GM12875 (cell line): Measurements from ENCODE around the gene TPST2.

Source experiments
- H3K4me3 ChIP-seq: one replicate; pipeline ENCODE4 v1.5.1; 2011; ENCODE audit warnings: low read depth, low read length, control low read depth
- CTCF ChIP-seq: IDR thresholded peaks from 2 replicates; pipeline ENCODE4 v1.5.1; 2011; ENCODE audit warnings: low read depth, mild to moderate bottlenecking, control low read depth, inconsistent platforms, low read length, moderate library complexity, borderline replicate concordance; ENCODE audit not compliant: insufficient read depth

TPST2 gene

GRCh38 chr22:26482161-26482560 lies 107.8 kb downstream of the TPST2 start:
- TF ChIP-seq CTCF: no peak
- H3K4me3 ChIP-seq: no peak overlapping the region

- no peak overlapping the region for H3K4me3 ChIP-seq
Measured at GRCh38 chr22:26481694-26482093, 108.2 kb downstream of the TPST2 start.

GRCh38 chr22:26481112-26481693 lies 108.7 kb downstream of the TPST2 start:
- no peak overlapping the region for H3K4me3 ChIP-seq
- no peak for TF ChIP-seq CTCF

More at GRCh38 chr22:26481694-26482093, 108.2 kb downstream of the TPST2 start:
- TF ChIP-seq CTCF: no peak

GRCh38 chr22:26480611-26480932 lies 109.4 kb downstream of the TPST2 start:
- H3K4me3 ChIP-seq: no peak overlapping the region
- TF ChIP-seq CTCF: no peak

- TF ChIP-seq CTCF: no peak
- H3K4me3 ChIP-seq: peak overlapping the region; percentile 11
Measured at GRCh38 chr22:26479792-26480610, 109.9 kb downstream of the TPST2 start.

GRCh38 chr22:26479043-26479791 lies 110.7 kb downstream of the TPST2 start:
- no peak for TF ChIP-seq CTCF
- H3K4me3 ChIP-seq: peak overlapping the region; percentile 27

GRCh38 chr22:26477341-26477731 lies 112.6 kb downstream of the TPST2 start:
- no peak for TF ChIP-seq CTCF

More at GRCh38 chr22:26477341-26477731, 112.6 kb downstream of the TPST2 start:
- H3K4me3 ChIP-seq: no peak overlapping the region
